Stimulated activated CD8-positive, alpha-beta memory T cell treated with anti-CD3 and anti-CD28 coated beads, Interleukin-12 subunit alpha, Interleukin-12 subunit beta, amount 100 ng/mL, for 24 hours (primary cell): ENCODE results near the gene RAPGEF5.

Source experiments
- DNase-seq: peaks from one replicate; pipeline ENCODE4 v3.0.0-alpha.2; 2020; ENCODE audit errors: extremely low read depth

Gene RAPGEF5

DNA sequence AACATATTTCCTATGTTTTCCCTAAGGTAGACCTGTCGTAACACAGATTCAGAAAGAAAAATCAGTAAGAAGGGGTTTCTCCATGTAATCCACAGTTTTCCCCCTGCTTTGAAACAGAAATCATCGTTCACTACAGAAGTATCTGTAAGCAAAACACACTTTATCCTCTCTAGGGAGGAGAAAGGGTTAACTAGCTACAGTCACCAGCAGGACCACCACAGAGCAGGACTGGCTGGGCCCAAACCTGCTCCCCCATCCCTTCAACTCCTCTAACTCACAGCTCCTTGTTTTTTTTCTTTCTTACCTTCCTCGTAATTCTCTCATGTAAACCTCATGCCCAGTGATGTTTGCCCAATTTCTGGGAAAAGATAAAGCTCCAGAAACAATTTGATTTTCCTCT, 167.7 kb downstream of the RAPGEF5 start:
- no peak for DNase-seq

DNA sequence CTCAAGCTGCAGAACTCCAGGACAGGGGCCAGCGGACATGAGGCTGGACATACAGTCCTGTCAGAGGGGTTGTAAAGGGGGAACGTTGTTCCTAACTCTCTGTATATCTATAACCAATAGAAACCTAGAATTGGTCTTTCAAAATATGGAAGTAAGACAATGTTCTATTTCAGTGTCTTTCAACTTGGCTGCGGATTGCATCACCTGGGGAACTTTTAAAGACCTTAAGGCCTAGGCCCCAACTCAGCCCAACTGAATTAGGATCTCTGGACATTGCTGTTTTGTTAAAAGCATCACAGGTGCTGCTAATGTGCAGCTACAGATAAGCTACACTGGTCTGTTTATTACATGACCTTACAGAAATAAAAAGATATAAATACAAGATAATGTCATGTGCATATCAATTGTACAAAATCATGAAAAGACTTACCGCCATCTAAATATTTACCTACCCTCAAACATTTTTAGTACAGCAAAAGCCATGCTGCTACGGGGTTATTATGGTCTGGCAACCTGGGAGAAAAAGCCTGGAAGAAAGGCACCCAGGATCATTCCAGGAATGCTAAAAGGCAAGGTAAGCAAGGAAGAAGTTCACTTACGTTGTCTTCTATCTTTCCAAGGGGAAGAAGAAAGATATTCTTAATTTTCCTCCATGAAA, 169.1 kb downstream of the RAPGEF5 start:
- DNase-seq, result no peak

GRCh38 chr7:22185559-22185958, 171.4 kb downstream of the RAPGEF5 start:
- DNase-seq, result no peak

DNA sequence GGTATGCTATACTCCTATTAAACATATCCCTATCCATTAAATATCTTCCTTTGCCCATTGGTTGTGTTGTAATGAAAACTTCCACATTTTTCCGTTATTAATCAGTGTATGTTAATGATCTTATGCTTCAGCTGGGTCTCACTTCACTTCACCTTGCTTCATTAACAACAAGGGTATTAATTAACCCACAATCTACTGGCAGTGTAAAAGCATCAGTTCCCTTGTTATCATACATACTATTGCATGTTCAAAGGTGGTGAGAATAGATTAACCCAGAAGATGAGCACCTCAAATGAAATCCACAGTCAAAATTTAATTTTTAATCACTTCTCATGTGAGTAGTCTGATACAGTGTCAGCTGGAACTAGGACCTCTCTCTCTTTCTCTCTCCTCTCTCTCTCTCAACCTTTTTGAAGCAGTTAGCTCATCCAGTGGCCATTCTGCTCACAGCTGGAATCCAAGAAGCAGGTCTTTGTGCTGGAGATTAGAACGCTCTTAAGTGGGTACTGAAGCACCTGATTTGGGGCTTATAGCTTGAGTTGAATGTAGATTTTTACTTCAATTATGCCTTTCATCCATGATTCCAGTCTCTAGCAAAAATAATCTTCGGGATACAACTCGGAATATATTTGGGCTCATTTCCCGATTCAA, 172.3 kb downstream of the RAPGEF5 start:
- no peak for DNase-seq

- no peak for DNase-seq
These were observed 173.3 kb downstream of the RAPGEF5 start for GRCh38 chr7:22183522-22184280.

GRCh38 chr7:22182149-22182548, 174.8 kb downstream of the RAPGEF5 start:
- DNase-seq, result no peak

DNA sequence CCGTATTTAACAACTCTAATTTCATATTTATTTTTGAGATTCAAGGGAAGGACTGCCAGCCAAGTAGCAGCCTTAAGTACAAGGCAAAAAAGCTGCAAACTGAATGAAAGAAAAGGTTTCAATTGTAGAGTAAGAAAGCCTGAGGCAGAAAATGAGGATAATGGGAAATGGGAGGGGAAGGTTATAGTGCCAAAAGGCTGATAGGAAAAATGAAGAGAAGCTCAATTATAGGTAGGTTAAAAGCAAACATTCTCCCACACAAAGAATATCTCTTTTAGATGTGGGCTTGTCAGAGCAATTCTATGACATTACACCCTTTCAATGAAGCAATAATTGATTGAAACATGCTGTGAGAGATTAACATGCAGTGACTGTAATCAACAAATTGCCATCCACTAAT, 175.3 kb downstream of the RAPGEF5 start:
- no peak for DNase-seq

GRCh38 chr7:22179442-22179879, 177.5 kb downstream of the RAPGEF5 start:
- no peak for DNase-seq

DNA sequence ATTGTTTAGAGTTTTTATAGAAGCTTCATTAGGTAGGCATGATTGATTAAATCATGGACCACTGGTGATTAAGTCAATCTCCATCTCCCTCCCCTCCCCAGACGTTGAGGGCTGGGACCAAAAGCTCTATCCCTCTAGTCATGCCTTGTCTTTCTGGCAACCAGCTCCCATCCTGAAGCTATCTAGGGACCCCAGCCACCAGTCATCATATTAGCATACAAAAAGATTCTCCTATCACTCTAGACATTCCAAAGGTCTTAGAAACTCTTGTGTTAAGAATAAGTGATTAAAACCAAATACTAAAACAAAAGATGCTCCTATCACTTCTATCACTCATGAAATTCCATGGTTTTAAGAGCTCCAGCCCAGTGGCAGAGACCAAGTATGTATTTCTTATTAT, 178.2 kb downstream of the RAPGEF5 start:
- no peak for DNase-seq

GRCh38 chr7:22176791-22177412, 180.1 kb downstream of the RAPGEF5 start:
- no peak for DNase-seq

- DNase-seq, result no peak
These were observed 182.4 kb downstream of the RAPGEF5 start for GRCh38 chr7:22174574-22174953.

DNA sequence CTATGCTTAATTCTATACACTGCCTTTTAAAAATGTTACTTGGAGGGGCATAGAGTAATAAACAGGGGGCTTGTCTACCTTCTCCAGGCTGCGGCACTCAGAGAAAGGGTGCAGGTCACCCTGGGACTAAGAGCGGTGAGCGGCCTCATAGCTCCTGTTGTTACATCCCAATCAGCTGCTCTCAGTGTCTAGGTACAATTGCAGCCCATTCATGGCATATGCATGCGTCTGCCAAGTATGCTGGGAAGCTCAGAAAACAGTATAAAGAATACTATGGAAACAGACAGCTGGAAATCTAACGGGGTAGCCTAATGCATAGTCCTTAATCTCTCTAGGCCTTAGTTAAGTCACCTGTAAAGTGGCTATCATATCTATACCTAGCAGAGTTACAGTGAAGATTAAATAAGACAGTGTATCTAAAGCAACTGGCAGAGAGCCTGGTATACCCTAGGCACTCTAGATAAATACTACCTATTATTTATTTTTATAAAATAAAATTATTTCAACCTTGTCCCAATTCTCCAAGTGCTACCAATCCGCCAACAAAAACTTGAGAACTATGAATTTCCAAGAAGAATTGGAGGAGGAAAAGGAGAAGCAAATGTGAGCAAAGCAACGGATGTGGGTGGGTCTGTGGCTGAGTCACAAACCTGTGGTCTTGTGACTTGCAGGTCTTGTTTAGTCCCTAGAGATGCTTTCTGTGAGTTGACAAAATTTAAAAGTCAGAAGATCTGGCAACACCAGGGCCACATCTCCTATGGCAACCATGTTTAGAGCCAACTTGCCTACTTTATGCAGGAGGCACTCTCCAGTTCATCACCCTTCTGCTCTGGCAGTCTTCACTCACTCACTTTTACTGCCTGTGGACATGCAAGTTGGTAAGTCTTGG, 183.0 kb downstream of the RAPGEF5 start:
- no peak for DNase-seq

- DNase-seq, result no peak
These were observed 188.8 kb downstream of the RAPGEF5 start for GRCh38 chr7:22168129-22168634.

- no peak for DNase-seq
These were observed 189.5 kb downstream of the RAPGEF5 start for GRCh38 chr7:22167482-22167881.

DNA sequence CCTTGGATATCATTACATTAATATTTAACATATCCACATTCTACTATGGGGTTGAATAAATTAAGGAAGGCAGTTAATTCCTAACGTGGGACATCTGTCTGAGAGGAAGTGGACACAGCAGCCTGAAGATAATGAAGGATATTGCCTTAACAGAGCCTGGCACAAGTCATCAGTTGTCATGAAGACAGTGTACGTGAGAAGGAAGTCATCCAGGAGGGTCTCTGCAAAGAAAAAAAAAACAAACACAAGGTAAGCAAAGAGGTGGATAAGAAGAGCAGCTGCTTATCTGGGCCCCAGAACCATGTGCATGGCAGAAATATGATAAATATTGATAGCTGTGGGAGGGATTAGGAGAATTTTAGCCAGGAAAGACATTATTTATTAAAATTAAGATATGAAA, 190.0 kb downstream of the RAPGEF5 start:
- DNase-seq, result no peak

- DNase-seq, result no peak
These were observed 197.6 kb downstream of the RAPGEF5 start for GRCh38 chr7:22159341-22159740.

DNA sequence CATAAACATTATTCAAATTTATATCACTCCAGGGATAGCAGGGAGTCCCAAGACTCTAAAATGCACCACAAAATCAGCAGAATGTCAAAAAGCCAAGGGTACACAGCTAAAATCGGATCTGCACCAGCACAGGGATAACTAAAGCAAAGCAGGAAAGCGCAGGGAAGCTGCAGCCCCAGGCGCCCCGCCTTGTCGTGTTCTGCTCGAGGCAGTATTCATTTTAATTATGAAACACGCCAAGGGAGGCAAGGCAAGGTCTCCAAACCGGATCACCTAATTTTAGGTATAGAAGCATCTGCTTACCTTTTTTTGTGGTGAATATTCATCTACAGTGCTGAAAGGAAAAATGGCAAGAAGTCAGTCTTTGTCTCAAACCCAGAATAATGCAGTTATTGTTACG, 199.4 kb downstream of the RAPGEF5 start:
- no peak for DNase-seq

- no peak for DNase-seq
These were observed 200.7 kb downstream of the RAPGEF5 start for GRCh38 chr7:22156205-22156604.

DNA sequence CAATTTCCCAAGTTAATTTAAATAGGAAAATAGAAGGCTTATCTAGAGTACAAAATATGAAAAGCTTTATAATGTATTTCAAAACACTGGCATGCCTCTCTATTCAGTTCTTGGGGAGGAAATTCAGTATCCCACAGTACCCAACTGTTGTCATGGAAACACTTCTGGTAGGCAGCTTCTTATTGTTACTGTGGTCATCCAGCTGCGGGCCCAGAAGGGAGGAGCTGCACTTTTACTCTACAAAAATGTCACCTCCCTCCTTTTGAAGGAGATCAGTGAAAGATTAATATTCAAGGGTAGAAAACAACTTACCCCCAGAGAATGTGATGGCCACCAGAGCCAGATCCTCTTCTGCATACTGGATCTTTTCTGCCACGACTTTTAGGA, 202.8 kb downstream of the RAPGEF5 start:
- DNase-seq, result no peak

DNA sequence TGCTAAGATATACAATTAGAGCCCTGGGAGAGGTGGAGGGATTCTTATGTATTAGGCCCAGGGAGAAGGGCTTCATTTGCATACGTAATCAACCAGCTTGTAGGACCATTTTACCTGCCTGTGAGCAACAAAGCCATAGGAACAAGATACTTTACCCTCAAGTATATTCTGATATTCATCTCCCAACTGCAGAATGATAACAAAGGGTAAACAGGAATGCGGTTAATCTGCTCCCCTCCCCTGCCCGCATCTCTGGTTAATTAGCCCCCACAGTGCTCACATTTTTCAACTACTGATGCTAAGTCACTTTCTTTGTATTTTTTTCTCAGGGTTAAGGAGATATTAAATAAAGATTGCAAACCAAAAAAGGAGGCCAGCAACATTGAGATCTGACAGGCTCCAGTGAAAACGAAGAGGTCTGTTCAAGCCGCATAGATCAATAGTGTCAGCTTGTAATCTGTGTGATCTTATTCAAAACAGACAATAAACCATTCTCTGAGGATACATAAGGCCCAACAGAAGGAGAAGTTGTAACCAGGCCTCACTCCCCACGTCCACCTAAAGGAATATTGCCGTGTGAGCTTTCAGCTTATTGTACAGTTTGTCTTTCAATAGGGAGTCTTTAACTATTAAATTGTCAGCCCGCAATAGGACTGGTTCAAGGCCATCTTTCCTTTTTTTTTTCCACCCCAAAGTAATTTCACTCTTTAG, 203.4 kb downstream of the RAPGEF5 start:
- no peak for DNase-seq

DNA sequence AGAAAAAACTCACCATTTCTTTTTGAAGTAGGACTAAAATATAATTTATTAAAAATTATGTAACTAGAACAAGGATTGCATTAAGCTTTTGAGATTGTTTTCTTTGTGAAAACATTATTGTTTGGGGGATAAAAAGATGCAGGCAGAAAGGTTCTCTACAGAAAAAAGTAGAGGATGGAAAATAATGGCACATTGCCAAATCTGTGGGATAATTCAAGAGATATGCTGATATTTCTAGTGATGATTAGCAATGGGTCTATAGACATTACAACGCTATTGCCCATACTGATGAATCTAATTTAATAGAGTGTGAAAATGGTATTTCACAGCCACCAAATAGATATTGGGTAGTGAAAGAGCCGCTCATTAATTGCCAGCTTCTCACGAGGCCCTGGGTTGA, 204.3 kb downstream of the RAPGEF5 start:
- DNase-seq, result no peak
